NCI-H2107 (cell line): ENCODE data around the gene NUDT5.

Experiments used
- DNase-seq: peaks from one replicate; lab custom pipeline; 2025; lab: John Stamatoyannopoulos, UW

Gene NUDT5

DNA sequence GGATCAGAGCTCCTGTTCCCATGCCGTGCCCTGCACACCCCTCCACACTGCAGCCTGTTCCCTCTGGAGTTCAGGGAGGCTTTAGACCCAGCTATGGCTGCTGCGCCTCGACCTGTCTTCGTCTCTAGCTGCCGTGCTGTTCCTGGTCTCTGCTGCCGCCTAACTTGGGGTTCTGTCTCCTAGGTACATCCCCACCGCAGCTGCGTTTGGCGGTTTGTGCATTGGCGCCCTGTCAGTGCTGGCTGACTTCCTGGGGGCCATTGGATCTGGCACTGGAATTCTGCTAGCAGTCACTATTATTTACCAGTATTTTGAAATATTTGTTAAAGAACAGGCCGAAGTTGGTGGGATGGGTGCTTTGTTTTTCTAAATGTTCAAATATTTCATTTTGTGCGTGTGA, 31.6 kb downstream of the NUDT5 start:
- DNase-seq = no peak

- DNase-seq = no peak
These were observed 32.8 kb downstream of the NUDT5 start for GRCh38 chr10:12162927-12163326.

DNA sequence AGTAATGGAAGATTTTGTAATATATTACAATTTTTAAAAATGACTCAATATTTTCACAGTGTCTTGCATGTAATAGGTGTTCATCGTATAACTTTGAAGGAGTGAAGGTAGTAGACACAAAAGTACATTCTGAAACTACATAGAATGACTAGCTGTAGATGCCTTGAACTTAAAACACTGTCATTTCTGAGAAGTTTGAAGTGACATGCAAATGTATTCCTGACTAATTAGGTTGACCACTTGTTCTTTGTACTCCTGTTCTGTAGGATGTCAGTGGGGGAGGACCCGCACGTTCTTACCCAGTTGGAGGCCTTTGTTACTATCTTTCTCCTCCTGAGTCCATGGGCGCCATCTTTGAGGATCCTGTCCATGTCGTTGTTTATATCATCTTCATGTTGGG, 35.0 kb downstream of the NUDT5 start:
- DNase-seq = no peak

- no peak for DNase-seq
These were observed 37.6 kb downstream of the NUDT5 start for GRCh38 chr10:12158111-12158510.

DNA sequence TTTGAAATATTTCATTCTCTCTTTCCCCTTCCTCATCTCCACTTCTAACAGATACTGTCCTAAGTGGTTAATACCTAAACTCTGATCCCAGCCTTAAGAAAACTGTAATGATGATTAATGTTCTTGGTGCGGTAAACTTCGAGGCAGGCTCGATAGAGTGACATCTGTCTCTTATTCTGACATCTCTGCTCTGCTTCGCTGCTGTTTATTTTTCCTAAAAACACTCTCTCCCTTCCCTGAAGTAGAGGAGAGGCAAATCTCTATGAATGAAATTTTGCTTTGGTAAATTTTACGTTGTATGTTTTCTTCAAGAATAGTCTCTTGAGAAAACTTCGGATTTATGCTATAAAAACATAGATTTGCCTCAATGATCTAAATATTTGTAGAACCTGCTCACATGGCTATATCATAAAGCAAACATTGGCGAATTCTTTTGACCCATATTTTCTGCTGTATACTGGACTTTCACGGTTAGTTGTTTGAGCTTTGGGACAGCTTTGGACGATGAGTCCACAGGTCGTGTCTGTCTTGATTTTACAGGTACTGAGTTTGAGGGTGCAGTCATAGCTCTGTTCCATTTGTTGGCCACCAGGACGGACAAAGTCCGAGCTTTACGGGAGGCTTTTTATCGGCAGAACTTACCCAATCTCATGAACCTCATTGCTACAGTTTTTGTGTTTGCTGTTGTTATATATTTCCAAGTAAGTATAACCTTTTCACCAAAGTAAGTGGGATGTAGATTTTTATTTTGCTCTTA, 39.1 kb downstream of the NUDT5 start:
- no peak for DNase-seq

- no peak for DNase-seq
These were observed 41.2 kb downstream of the NUDT5 start for GRCh38 chr10:12154516-12154915.

DNA sequence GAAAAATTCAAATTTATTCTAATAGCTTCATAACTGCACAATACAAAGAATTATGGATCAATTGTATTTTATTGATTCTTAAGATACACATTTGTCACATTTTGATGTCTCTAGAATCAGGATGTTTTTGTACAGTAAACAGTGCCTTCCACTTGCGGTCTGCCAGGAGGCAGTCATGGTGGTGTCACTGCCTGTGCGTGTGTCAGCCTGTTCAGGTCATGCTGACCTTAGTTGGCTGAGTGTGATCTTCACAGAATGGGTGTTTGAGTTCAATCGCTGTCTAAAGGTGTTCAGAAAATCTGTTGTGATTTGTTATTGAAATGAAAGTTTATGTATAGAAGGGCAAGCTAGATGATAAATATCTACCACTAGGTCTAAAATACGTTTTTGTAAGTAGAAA, 45.5 kb downstream of the NUDT5 start:
- DNase-seq = no peak

DNA sequence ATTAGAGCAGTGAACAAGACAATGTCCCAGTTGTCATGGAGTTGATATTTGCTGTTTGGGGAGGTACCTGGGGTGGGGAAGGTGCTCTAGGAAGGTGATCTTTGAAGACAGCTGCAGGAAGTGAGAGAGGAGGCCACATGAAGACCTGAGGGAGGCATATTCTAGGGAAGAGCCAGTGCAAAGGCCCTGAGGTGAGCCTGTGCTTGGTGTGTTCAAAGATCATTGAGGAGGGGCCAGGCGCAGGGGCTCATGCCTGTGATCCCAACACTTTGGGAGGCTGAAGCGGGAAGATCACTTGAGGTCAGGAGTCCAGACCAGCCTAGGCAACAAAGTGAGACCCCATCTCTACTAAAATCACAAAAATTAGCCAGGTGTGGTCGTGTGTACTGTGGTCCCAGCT, 51.2 kb downstream of the NUDT5 start:
- DNase-seq = no peak

- DNase-seq = no peak
These were observed 55.7 kb downstream of the NUDT5 start for GRCh38 chr10:12140038-12140437.

GRCh38 chr10:12135631-12136030, 60.1 kb downstream of the NUDT5 start:
- no peak for DNase-seq

DNA sequence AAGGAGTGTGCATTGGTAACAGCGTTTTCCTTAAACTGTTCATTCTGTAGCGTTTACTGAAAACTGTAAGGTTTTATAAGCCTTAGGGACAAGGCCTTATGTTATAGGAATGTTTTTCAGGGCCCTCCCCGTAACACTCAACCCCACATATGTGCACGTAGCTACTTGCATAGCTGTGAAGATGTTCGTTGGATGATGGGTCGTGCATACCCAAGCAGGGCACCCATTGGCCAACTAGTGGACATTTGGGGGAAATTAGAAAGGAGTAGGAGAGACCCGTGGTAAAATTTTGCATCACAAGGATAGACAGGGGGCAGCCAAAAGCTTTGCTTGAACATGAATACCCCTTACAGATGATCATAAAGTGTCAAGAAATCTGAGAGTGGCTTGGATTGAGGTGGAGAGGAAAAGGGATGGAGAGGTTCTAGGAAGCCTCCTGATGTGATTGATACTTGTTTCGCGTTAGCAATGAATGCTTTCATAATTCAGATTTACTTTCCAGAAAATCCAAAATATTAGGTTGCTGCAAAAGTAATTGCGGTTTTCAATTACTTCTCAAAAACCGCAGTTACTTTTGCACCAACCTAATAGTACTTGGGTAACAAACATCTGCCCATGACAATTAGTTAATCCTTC, 65.3 kb downstream of the NUDT5 start:
- no peak for DNase-seq

GRCh38 chr10:12129222-12130111, 66.2 kb downstream of the NUDT5 start, which contains the start of gene SEC61A2:
TSS of gene SEC61A2 (plus strand) at chr10:12129677. CDS start at chr10:12129788, 111 bp downstream.
- peak; percentile 86 for DNase-seq

DNA sequence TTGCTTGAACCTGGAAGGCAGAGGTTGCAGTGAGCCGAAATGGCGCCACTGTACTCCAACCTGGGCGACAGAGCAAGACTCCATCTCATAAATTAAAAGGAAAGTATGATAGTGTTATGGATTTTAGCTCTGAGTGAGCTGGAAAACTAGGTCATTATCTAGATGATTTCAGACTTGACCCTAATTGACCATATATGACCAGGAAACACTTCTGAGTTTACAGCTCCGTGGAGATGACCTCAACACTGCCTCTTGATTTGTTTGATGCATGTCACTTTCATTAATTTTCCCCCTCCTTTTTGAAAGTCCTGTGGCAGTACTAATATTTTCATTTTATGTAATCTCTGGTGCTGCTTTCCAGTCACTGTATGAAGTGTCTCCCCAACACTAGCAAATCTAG, 74.0 kb downstream of the NUDT5 start:
- DNase-seq = no peak
